Measurements from ENCODE around the gene HOXA6.

DNA sequence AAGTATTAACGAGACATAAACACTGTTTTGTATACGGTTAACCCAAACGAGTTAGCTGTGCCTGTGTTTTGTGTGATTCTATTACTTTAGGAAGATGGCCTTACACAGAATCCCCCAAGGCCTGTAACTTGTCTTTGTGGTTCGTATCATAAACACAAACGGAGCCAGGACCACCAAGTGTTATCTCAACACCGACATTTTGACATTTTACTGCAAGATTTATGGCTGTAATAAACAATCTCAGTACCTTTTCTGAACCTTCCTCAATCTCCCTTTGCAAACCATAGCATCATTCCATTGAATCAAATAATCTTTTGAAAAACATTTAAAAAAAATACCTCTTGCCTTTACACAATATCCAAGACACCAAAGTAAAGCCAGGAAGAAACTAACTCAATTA is 14.6 kb downstream of the HOXA6 start:
- TF ChIP-seq, protein P1, sequence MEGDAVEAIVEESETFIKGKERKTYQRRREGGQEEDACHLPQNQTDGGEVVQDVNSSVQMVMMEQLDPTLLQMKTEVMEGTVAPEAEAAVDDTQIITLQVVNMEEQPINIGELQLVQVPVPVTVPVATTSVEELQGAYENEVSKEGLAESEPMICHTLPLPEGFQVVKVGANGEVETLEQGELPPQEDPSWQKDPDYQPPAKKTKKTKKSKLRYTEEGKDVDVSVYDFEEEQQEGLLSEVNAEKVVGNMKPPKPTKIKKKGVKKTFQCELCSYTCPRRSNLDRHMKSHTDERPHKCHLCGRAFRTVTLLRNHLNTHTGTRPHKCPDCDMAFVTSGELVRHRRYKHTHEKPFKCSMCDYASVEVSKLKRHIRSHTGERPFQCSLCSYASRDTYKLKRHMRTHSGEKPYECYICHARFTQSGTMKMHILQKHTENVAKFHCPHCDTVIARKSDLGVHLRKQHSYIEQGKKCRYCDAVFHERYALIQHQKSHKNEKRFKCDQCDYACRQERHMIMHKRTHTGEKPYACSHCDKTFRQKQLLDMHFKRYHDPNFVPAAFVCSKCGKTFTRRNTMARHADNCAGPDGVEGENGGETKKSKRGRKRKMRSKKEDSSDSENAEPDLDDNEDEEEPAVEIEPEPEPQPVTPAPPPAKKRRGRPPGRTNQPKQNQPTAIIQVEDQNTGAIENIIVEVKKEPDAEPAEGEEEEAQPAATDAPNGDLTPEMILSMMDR (IDR thresholded peaks at IDR 0.05; ENCODE audit: insufficient read depth, low read length), result no peak
- no peak for TF ChIP-seq POLR2AphosphoS5 (IDR thresholded peaks at IDR 0.05; ENCODE audit: low read depth)
